HAP-1 (cell line): ENCODE results near the gene ST3GAL3.
A peak's percentile ranks its signal among the peaks of the same experiment; 100 is the strongest.

Source experiments
- DNase-seq, 2 experiments: peaks; one replicate each; pipeline ENCODE4 v3.0.0-alpha.2; 2016 to 2020; ENCODE audit warnings: low spot score in 2 of 2
- H3K27me3 ChIP-seq: fragments of 250-450 bp; sonication (Bioruptor Pico); 2 replicates; pipeline ENCODE4 v1.5.1; 2020; ENCODE audit warnings: low read depth, mild to moderate bottlenecking, moderate library complexity
- H3K36me3 ChIP-seq: fragments of 250-450 bp; sonication (Bioruptor Pico); replicated peaks from 2 replicates; pipeline ENCODE4 v1.5.1; 2020; ENCODE audit warnings: mild to moderate bottlenecking
- H3K4me1 ChIP-seq: fragments of 250-450 bp; sonication (Bioruptor Pico); 2 replicates; pipeline ENCODE4 v1.5.1; 2020; ENCODE audit warnings: mild to moderate bottlenecking
- H3K4me3 ChIP-seq: fragments of 250-450 bp; sonication (Bioruptor Pico); 2 replicates; pipeline ENCODE4 v1.5.1; 2020; ENCODE audit warnings: mild to moderate bottlenecking, moderate library complexity
- H3K9me3 ChIP-seq: fragments of 250-450 bp; sonication (Bioruptor Pico); 2 replicates; pipeline ENCODE4 v1.5.1; 2020; ENCODE audit warnings: mild to moderate bottlenecking, moderate library complexity
- in situ Hi-C: fragments of 300-500 bp; cut with MboI; formaldehyde crosslinking; loops from 3 replicates; pipeline ENCODE4 v1.14.3; 2020; ENCODE audit warnings: low sequenced_read_pairs, inconsistent platforms, mixed read lengths

Gene ST3GAL3

GRCh38 chr1:43753422-43753821 is 46.1 kb downstream of the ST3GAL3 start:
- no peaks in the 10 kb centered on the region for H3K36me3 ChIP-seq
- DNase-seq = no peak
- in situ Hi-C loops = loop anchor here (25.0 kb wide), 1 partner anchor 284 kb away; the partner anchor contains the start of gene SLC6A9

DNA sequence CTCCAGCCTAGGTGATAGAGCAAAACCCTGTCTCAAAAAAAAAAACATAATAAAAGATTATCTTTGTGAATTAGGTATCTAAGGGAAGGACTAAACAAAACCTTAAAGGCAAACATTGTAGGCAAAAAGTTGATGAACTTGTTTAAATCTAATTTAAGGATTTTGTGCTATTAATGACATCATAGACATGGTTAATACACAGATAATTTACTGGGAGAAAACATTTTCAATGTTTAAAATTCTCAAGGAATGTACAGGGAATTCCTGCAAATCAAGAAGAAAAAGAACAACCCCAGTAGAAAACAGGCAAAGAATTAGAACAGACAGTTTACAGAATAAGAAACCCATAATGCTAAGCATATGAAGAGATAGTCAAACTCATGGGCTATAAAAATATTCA is 47.6 kb downstream of the ST3GAL3 start:
- H3K36me3 ChIP-seq = no peaks in the 10 kb centered on the region
- in situ Hi-C loops = loop anchor here (25.0 kb wide), 1 partner anchor 282 kb away; the partner anchor contains the start of gene SLC6A9
- no peak for DNase-seq
- H3K9me3 ChIP-seq = no peaks in the 10 kb centered on the region
- H3K4me3 ChIP-seq = no peak overlapping the region
- H3K4me1 ChIP-seq = peaks cover 7% of the 10 kb centered on the region; the same call in 1 of the 2 replicates
- no peaks in the 10 kb centered on the region for H3K27me3 ChIP-seq

More at GRCh38 chr1:43753422-43753821, 46.1 kb downstream of the ST3GAL3 start:
- Histone ChIP-seq H3K9me3 (no peaks in the 10 kb centered on the region), H3K27me3 (no peaks in the 10 kb centered on the region), H3K4me3 (no peak overlapping the region), H3K4me1 (peaks cover 7% of the 10 kb centered on the region; the same call in 1 of the 2 replicates)

DNA sequence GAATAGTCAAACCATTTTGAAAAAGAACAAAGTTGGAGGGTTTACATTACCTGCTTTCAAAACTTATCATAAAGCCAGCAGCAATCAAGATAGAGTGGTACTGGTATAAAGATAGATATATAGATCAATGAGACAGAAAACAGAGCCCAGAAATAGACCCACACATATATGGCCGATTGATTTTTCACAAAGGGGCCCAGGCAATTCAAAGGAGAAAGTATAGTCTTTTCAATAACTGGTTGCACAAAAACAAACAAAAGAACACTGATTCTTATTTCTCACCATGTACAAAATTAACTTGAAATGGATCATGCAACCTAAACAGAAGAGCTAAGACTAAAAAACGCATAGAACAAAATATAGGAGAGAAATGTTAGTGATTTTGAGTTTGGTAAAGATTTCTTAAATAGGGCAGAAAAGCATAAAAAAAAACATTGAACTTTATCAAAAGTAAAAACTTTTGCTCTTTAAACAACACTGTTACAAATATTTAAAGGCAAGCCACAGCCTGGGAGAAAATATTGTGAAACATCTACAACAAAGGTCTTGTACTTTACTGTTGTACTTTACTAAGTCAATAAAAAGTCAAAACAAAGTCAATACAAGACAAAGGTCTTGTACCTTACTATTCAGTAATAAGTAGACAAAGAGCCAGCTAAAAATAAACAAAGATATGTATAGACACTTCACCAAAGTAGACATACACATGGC is 50.2 kb downstream of the ST3GAL3 start:
- H3K4me3 ChIP-seq = no peak overlapping the region
- H3K4me1 ChIP-seq = peaks cover 7% of the 10 kb centered on the region; the same call in 1 of the 2 replicates
- in situ Hi-C loops = loop anchor here (25.0 kb wide), 1 partner anchor 280 kb away; the partner anchor contains the start of gene SLC6A9
- H3K36me3 ChIP-seq = no peaks in the 10 kb centered on the region
- no peaks in the 10 kb centered on the region for H3K9me3 ChIP-seq
- no peak for DNase-seq
- no peaks in the 10 kb centered on the region for H3K27me3 ChIP-seq

GRCh38 chr1:43760745-43761317 is 53.5 kb downstream of the ST3GAL3 start:
- Histone ChIP-seq H3K27me3 (no peaks in the 10 kb centered on the region), H3K36me3 (no peaks in the 10 kb centered on the region), H3K9me3 (no peaks in the 10 kb centered on the region), H3K4me3 (no peak overlapping the region), H3K4me1 (peaks cover 27% of the 10 kb centered on the region)
- in situ Hi-C loops = loop anchor here (25.0 kb wide), 1 partner anchor 276 kb away; the partner anchor contains the start of gene SLC6A9
- DNase-seq = no peak

- in situ Hi-C loops = loop anchor here (25.0 kb wide), 1 partner anchor 274 kb away; the partner anchor contains the start of gene SLC6A9
- Histone ChIP-seq H3K4me3 (no peak overlapping the region), H3K27me3 (no peaks in the 10 kb centered on the region), H3K36me3 (no peaks in the 10 kb centered on the region), H3K4me1 (peaks cover 38% of the 10 kb centered on the region), H3K9me3 (no peaks in the 10 kb centered on the region)
- peak; percentile 83 to 92 for DNase-seq
Measured at GRCh38 chr1:43763497-43763973, 56.2 kb downstream of the ST3GAL3 start.

DNA sequence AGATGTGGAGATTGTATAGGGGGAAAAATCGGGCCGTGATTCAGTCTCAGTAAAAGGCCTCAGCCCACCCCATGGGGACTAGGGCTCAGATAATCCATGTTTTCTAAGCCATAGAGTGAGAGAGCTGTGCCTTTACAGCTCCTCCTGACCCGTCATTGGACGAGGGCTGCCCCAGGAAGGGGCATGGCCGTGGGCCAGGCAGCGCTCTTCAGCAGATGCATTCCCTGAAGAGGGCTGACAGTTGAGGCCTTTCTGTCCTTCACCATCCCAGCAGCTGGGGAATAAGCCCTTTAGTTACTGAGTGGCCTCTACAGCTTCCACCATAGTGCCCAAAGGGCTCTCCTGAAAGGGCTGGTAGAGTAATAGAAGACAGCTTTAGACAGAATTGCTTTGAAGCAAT is 57.2 kb downstream of the ST3GAL3 start:
- in situ Hi-C loops = loop anchor here (25.0 kb wide), 1 partner anchor 273 kb away; the partner anchor contains the start of gene SLC6A9
- peaks cover 49% of the 10 kb centered on the region for H3K4me1 ChIP-seq
- H3K36me3 ChIP-seq = no peaks in the 10 kb centered on the region
- DNase-seq = peak in 1 of 2 experiments; percentile 13
- no peaks in the 10 kb centered on the region for H3K27me3 ChIP-seq
- no peaks in the 10 kb centered on the region for H3K9me3 ChIP-seq
- H3K4me3 ChIP-seq = no peak overlapping the region

DNA sequence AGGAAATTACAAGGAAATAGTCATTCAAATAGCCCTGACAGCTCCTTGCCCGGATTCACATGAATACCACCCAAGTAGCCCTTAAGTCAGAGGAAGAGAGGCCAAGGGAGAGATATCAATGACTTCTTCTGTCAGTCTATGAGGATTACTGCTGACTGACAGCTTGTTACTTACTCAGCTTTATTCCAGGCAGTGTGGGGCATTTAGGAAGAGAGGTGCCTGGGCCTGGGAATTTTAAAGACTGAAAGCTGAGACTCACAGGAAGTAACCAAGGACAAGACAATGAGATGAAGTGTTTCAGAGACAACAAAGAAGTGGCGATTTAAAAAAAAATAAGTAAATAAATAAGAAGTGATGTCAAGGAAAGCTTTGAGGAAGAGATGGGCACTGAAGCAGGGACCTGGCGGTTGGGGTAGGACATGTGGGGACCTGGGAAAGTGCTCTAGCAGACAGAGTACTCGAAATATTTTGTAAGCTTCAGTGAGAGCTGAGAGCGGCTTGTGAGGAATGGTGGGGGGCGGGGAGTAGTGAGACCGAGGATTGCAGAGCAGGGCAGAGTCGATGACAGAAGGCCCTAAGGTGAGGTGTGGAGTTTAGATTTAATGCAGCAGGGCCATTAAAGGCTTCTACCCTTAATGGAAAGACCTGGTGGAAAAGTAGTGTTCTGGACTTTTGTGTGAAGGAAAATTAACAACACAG is 58.9 kb downstream of the ST3GAL3 start:
- peak; percentile 62 to 63 for DNase-seq
- Histone ChIP-seq H3K36me3 (no peaks in the 10 kb centered on the region), H3K27me3 (no peaks in the 10 kb centered on the region), H3K9me3 (no peaks in the 10 kb centered on the region), H3K4me1 (peaks cover 62% of the 10 kb centered on the region), H3K4me3 (no peak overlapping the region)
- in situ Hi-C loops = loop anchor here (25.0 kb wide), 1 partner anchor 271 kb away; the partner anchor contains the start of gene SLC6A9

DNA sequence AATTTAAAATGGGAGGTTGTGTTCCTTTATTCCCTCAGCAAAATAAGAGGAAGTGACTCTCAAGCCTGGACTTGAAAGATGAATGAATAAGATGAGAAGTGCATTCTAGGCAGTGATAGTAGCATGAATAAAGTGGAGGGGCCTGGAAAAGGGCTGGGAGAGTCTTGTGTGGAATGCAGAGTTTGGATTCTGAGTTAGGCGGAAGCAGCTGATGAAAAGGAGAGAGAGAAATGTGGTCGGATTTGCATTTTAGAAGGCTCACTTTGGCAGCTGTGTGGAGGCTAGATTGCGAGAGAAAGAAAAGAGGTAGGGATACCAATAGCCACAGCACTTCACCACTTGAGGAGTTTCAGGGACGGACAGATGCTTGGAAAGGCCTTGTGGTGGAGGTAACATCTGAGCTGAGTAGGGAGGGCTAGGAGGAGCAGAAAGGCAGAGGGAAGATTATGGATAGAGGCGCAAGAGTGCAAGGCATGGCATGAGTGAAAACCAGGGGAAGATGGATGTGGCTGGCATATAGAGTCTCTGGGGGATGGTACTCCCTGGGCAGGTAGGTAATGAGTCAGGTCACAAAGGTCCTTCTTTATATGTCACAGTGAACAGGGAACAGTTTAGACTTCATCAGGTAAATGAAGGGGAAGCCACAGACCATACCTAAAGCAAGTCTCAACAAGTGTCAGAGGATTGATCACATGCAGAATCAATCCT is 59.6 kb downstream of the ST3GAL3 start:
- no peaks in the 10 kb centered on the region for H3K27me3 ChIP-seq
- in situ Hi-C loops = loop anchor here (25.0 kb wide), 1 partner anchor 270 kb away; the partner anchor contains the start of gene SLC6A9
- no peak overlapping the region for H3K4me3 ChIP-seq
- DNase-seq = peak; percentile 41 to 43
- no peaks in the 10 kb centered on the region for H3K9me3 ChIP-seq
- peaks cover 68% of the 10 kb centered on the region for H3K4me1 ChIP-seq
- H3K36me3 ChIP-seq = no peaks in the 10 kb centered on the region

GRCh38 chr1:43768168-43768567 is 60.8 kb downstream of the ST3GAL3 start:
- Histone ChIP-seq H3K4me3 (no peak overlapping the region), H3K27me3 (no peaks in the 10 kb centered on the region), H3K36me3 (0 out of 2 replicates have a peak, but pooled peaks cover under 1% of the 10 kb centered on the region), H3K9me3 (no peaks in the 10 kb centered on the region), H3K4me1 (peaks cover 69% of the 10 kb centered on the region)
- no peak for DNase-seq
- in situ Hi-C loops = loop anchor here (25.0 kb wide), 1 partner anchor 269 kb away; the partner anchor contains the start of gene SLC6A9

DNA sequence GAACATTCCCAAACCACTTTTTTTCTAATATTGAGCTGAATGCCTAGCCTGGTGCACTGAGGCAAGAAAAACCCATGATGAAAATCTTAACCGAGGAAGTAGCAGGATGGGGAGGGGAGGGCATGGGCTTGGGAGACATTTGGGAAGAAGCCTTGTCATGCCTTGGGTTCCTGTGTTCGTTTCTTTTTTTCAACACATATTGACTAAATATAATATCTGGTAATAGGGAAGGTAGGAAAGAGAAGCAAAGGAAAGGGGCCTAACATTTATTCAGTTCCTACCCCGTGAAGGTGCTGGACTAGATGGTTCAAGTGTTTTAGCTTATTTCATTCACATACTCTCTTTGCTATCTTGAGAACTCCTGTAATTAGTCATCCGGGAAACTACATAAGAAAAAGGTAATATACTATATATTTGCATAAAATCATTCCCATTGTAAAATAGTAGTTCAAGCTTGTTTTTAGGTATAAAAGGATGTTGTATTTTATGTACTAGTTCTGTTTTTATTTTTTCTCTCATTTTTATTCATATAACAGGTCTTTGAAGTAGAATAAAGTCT is 62.1 kb downstream of the ST3GAL3 start:
- DNase-seq = no peak
- H3K4me3 ChIP-seq = no peak overlapping the region
- in situ Hi-C loops = loop anchor here (25.0 kb wide), 1 partner anchor 268 kb away; the partner anchor contains the start of gene SLC6A9
- H3K27me3 ChIP-seq = no peaks in the 10 kb centered on the region
- H3K36me3 ChIP-seq = 0 out of 2 replicates have a peak, but pooled peaks cover 4% of the 10 kb centered on the region
- no peaks in the 10 kb centered on the region for H3K9me3 ChIP-seq
- peaks cover 61% of the 10 kb centered on the region for H3K4me1 ChIP-seq

DNA sequence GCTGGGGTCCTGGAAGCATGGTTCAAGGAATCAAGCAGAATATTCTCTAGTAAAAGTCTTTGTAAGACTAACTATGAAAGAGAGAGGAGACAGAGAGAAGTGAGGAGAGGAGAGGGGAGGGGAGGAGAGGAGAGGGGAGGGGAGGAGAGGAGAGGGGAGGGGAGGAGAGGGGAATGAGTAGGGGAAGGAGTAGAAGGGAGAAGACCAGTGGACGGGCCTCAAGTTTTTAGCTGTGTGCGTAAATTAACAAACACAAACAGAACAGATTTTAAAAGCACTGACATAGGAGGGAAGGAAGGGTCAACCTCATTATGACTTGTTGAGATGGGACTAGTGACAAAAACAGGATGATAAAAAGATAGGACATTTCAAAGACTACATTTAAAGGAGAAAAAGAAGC is 62.8 kb downstream of the ST3GAL3 start:
- DNase-seq = no peak
- in situ Hi-C loops = loop anchor here (5.0 to 25.0 kb wide), 2 partner anchors 162 to 267 kb away; partner anchors contain the start of genes ARTN and SLC6A9
- 0 out of 2 replicates have a peak, but pooled peaks cover 4% of the 10 kb centered on the region for H3K36me3 ChIP-seq
- H3K4me3 ChIP-seq = no peak overlapping the region
- peaks cover 56% of the 10 kb centered on the region for H3K4me1 ChIP-seq
- no peaks in the 10 kb centered on the region for H3K27me3 ChIP-seq
- H3K9me3 ChIP-seq = no peaks in the 10 kb centered on the region

- H3K4me3 ChIP-seq = no peak overlapping the region
- DNase-seq = no peak
- 0 out of 2 replicates have a peak, but pooled peaks cover 4% of the 10 kb centered on the region for H3K36me3 ChIP-seq
- H3K9me3 ChIP-seq = no peaks in the 10 kb centered on the region
- in situ Hi-C loops = loop anchor here (5.0 to 25.0 kb wide), 2 partner anchors 159 to 264 kb away; partner anchors contain the start of genes ARTN and SLC6A9
- no peaks in the 10 kb centered on the region for H3K27me3 ChIP-seq
- H3K4me1 ChIP-seq = peaks cover 32% of the 10 kb centered on the region
Measured at GRCh38 chr1:43772978-43773377, 65.6 kb downstream of the ST3GAL3 start.
